Measurements from ENCODE around the gene B3GNT4.

DNA sequence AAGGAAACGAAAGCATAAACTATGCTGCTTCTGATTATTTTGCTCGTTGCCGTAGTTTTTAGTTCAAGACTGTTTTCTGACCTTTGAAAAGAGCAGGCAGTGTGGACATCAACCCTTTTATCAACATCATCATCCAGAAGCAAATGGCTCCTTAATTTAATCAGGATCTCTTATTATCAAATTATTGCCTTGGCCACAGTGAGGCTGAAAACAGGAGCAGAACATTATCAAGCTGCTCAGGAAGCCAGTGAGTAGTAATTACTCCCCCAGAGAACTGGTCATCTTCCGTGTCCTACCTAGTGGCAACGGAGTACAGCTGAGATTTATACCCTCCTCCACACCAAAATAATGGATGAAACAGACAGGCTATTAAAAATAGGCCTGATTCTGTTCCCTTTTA, 24.6 kb downstream of the B3GNT4 start:
- TF ChIP-seq CTCF (conservative IDR thresholded peaks at IDR 0.05 in 1 of 2, IDR thresholded peaks at IDR 0.05 in 1 of 2; ENCODE audit: extremely low read depth in 1 of 2, insufficient read depth in 1 of 2, low read depth in 1 of 2, low read length in 2 of 2) (no peak), EZH2 (IDR thresholded peaks at IDR 0.05; ENCODE audit: borderline replicate concordance, low read length) (no peak)
